Neural progenitor cell (in vitro differentiated cells): Measurements from ENCODE around the gene SQOR. TPM values are rescaled to one million over a fixed set of nuclear protein-coding genes. Genes with fewer than 3 reads are reported as not detected.

Experiments
- DNase-seq: peaks from one replicate; pipeline ENCODE4 v3.0.0-alpha.2; 2016; ENCODE audit warnings: low spot score
- H2AFZ ChIP-seq: fragments of 200-600 bp; sonication (generic); replicated peaks from 2 replicates; pipeline ENCODE4 v1.6.1; 2016; ENCODE audit warnings: antibody characterized with exemption
- H3F3A ChIP-seq: fragments of 200-600 bp; sonication (generic); 2 replicates; pipeline ENCODE4 v1.6.1; 2016; ENCODE audit warnings: antibody characterized with exemption, low read depth
- H3K27ac ChIP-seq: fragments of 200-600 bp; sonication (generic); 2 replicates; pipeline ENCODE4 v1.5.1; 2016; ENCODE audit warnings: mild to moderate bottlenecking
- H3K27me3 ChIP-seq: fragments of 200-600 bp; sonication (generic); 2 replicates; pipeline ENCODE4 v1.6.1; 2016; ENCODE audit warnings: mild to moderate bottlenecking, moderate library complexity
- H3K36me3 ChIP-seq: fragments of 200-600 bp; sonication (generic); 2 replicates; pipeline ENCODE4 v1.5.1; 2016
- H3K4me1 ChIP-seq: fragments of 200-600 bp; sonication (generic); 2 replicates; pipeline ENCODE4 v1.6.1; 2016; ENCODE audit warnings: mixed run types
- H3K4me2 ChIP-seq: fragments of 200-600 bp; sonication (generic); 2 replicates; pipeline ENCODE4 v1.6.1; 2016
- H3K4me3 ChIP-seq: fragments of 200-600 bp; sonication (generic); 2 replicates; pipeline ENCODE4 v1.5.1; 2016
- H3K79me2 ChIP-seq: fragments of 200-600 bp; sonication (generic); 2 replicates; pipeline ENCODE4 v1.6.1; 2016; ENCODE audit warnings: low read depth
- H3K9ac ChIP-seq: fragments of 200-600 bp; sonication (generic); 2 replicates; pipeline ENCODE4 v1.6.1; 2016
- H3K9me3 ChIP-seq: fragments of 200-600 bp; sonication (generic); 2 replicates; pipeline ENCODE4 v1.5.1; 2016; ENCODE audit warnings: low read depth
- H4K20me1 ChIP-seq: fragments of 200-600 bp; sonication (generic); 2 replicates; pipeline ENCODE4 v1.6.1; 2016; ENCODE audit warnings: low read depth
- H3K27ac Mint-ChIP-seq: 3 replicates; pipeline ENCODE4 v1.8.0; 2021; ENCODE audit warnings: mixed read lengths
- H3K27me3 Mint-ChIP-seq: 2 replicates; pipeline ENCODE4 v1.8.0; 2022; ENCODE audit warnings: low read depth, mild to moderate bottlenecking, inconsistent platforms, moderate library complexity, mixed read lengths; ENCODE audit not compliant: insufficient read depth
- H3K36me3 Mint-ChIP-seq: 3 replicates; pipeline ENCODE4 v1.8.0; 2021; ENCODE audit warnings: mixed read lengths
- H3K4me1 Mint-ChIP-seq: 3 replicates; pipeline ENCODE4 v1.8.0; 2021; ENCODE audit warnings: mixed read lengths
- H3K4me3 Mint-ChIP-seq: 3 replicates; pipeline ENCODE4 v1.8.0; 2021; ENCODE audit warnings: mild to moderate bottlenecking, moderate library complexity, mixed read lengths
- H3K9me3 Mint-ChIP-seq: 3 replicates; pipeline ENCODE4 v1.8.0; 2020; ENCODE audit warnings: mixed read lengths
- EZH2 ChIP-seq: fragments of 200-600 bp; sonication (generic); IDR thresholded peaks from 2 replicates; pipeline ENCODE4 v1.6.1; 2017; ENCODE audit warnings: antibody characterized with exemption, mild to moderate bottlenecking, moderate library complexity
- EZH2phosphoT487 ChIP-seq: fragments of 200-600 bp; sonication (generic); IDR thresholded peaks from 2 replicates; pipeline ENCODE4 v1.6.1; 2017; ENCODE audit warnings: antibody characterized with exemption
- total RNA-seq: library from RNA; depleted of rRNA; stranded (reverse); fragments of >200 nt; gene quantifications from 2 replicates; pipeline ENCODE4 v1.2.3, GENCODE V29; 2015; ENCODE audit warnings: low replicate concordance
- TF ChIP-seq, protein P1 (sequence below): fragments of 200-600 bp; sonication (generic); IDR thresholded peaks from 2 replicates; pipeline ENCODE4 v1.5.1; 2017; ENCODE audit warnings: antibody characterized with exemption, mild to moderate bottlenecking

The SQOR gene
- total RNA-seq, 1 donor from 2014 or later: 0.73 TPM

DNA sequence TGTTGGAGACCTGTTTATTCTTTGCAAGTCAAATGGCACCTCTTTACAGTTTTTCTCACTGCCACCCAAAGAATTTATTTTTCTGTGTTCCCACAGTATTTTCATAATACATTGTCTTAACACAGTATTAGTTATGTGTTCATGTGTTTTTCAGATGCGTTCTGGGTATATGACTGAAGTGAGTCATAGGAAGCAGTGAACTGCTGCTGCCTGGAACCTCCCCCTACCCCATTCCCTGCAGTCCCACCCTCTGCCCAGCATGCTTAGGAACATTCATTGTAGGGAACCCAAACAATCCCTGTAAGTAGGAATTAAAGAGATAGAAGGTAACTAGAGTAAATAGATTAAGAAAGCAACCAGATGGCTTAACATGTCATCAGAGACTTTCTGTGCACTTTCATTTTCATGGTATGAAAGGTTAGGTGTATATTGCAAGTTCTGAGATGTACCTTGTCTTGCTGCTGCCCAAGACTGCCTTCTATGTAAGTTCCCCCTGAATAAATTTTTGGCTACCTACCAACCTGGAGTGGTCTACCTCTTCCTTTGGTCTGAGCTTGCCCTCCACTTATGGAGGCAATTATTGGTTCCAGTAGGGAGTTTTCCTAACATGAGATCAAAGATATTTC is 21.9 kb upstream of the SQOR start:
- Mint-ChIP-seq H3K27ac (no peak overlapping the region), H3K4me1 (no peaks in the 10 kb centered on the region), H3K27me3 (no peaks in the 10 kb centered on the region), H3K9me3 (no peaks in the 10 kb centered on the region), H3K4me3 (no peak overlapping the region), H3K36me3 (peaks cover 2% of the 10 kb centered on the region)
- H2AFZ ChIP-seq: no peak overlapping the region
- H4K20me1 ChIP-seq: no peaks in the 10 kb centered on the region
- no peaks in the 10 kb centered on the region for H3K27me3 ChIP-seq
- no peak for DNase-seq
- no peaks in the 10 kb centered on the region for H3K79me2 ChIP-seq
- H3K36me3 ChIP-seq: no peaks in the 10 kb centered on the region
- no peak for TF ChIP-seq EZH2phosphoT487
- H3K4me3 ChIP-seq: no peak overlapping the region
- H3K27ac ChIP-seq: no peak overlapping the region
- H3K9ac ChIP-seq: no peak overlapping the region
- no peaks in the 10 kb centered on the region for H3K9me3 ChIP-seq
- H3F3A ChIP-seq: peaks cover 4% of the 10 kb centered on the region
- H3K4me1 ChIP-seq: no peaks in the 10 kb centered on the region
- no peak overlapping the region for H3K4me2 ChIP-seq

GRCh38 chr15:45616901-45617323 is 17.9 kb upstream of the SQOR start:
- Histone ChIP-seq H3K27me3 (no peaks in the 10 kb centered on the region), H3K79me2 (no peaks in the 10 kb centered on the region), H2AFZ (no peak overlapping the region), H3F3A (peaks cover 5% of the 10 kb centered on the region), H3K36me3 (no peaks in the 10 kb centered on the region), H3K4me2 (no peak overlapping the region), H3K4me3 (no peak overlapping the region), H3K9ac (no peak overlapping the region), H3K27ac (no peak overlapping the region), H4K20me1 (no peaks in the 10 kb centered on the region), H3K9me3 (no peaks in the 10 kb centered on the region), H3K4me1 (peaks cover 4% of the 10 kb centered on the region)
- no peaks in the 10 kb centered on the region for H3K27me3 Mint-ChIP-seq
- no peaks in the 10 kb centered on the region for H3K36me3 Mint-ChIP-seq
- H3K4me3 Mint-ChIP-seq: no peak overlapping the region
- peaks cover 4% of the 10 kb centered on the region for H3K4me1 Mint-ChIP-seq
- DNase-seq: no peak
- no peak overlapping the region for H3K27ac Mint-ChIP-seq
- H3K9me3 Mint-ChIP-seq: no peaks in the 10 kb centered on the region
- no peak for TF ChIP-seq EZH2
- TF ChIP-seq, protein P1, sequence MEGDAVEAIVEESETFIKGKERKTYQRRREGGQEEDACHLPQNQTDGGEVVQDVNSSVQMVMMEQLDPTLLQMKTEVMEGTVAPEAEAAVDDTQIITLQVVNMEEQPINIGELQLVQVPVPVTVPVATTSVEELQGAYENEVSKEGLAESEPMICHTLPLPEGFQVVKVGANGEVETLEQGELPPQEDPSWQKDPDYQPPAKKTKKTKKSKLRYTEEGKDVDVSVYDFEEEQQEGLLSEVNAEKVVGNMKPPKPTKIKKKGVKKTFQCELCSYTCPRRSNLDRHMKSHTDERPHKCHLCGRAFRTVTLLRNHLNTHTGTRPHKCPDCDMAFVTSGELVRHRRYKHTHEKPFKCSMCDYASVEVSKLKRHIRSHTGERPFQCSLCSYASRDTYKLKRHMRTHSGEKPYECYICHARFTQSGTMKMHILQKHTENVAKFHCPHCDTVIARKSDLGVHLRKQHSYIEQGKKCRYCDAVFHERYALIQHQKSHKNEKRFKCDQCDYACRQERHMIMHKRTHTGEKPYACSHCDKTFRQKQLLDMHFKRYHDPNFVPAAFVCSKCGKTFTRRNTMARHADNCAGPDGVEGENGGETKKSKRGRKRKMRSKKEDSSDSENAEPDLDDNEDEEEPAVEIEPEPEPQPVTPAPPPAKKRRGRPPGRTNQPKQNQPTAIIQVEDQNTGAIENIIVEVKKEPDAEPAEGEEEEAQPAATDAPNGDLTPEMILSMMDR: no peak
- TF ChIP-seq EZH2phosphoT487: no peak

GRCh38 chr15:45618813-45619212 is 16.0 kb upstream of the SQOR start:
- H3K27me3 ChIP-seq: no peaks in the 10 kb centered on the region
- Mint-ChIP-seq H3K27me3 (no peaks in the 10 kb centered on the region), H3K9me3 (peaks cover 3% of the 10 kb centered on the region), H3K4me3 (no peak overlapping the region), H3K4me1 (peaks cover 4% of the 10 kb centered on the region), H3K36me3 (no peaks in the 10 kb centered on the region), H3K27ac (no peak overlapping the region)
- H3K9me3 ChIP-seq: no peaks in the 10 kb centered on the region
- H4K20me1 ChIP-seq: no peaks in the 10 kb centered on the region
- H3K9ac ChIP-seq: no peak overlapping the region
- H3K79me2 ChIP-seq: no peaks in the 10 kb centered on the region
- no peak overlapping the region for H3K27ac ChIP-seq
- peaks cover 5% of the 10 kb centered on the region for H3F3A ChIP-seq
- TF ChIP-seq, protein P1: no peak
- TF ChIP-seq EZH2: no peak
- peak; percentile 37 for TF ChIP-seq EZH2phosphoT487
- no peak overlapping the region for H2AFZ ChIP-seq
- H3K4me3 ChIP-seq: no peak overlapping the region
- no peaks in the 10 kb centered on the region for H3K36me3 ChIP-seq
- H3K4me2 ChIP-seq: no peak overlapping the region
- peaks cover 4% of the 10 kb centered on the region for H3K4me1 ChIP-seq
- DNase-seq: peak; percentile 51

- Histone ChIP-seq H3K4me1 (no peaks in the 10 kb centered on the region), H3K9ac (no peak overlapping the region), H4K20me1 (no peaks in the 10 kb centered on the region), H3K79me2 (no peaks in the 10 kb centered on the region), H3K27ac (no peak overlapping the region), H3K4me3 (no peak overlapping the region), H3F3A (no peaks in the 10 kb centered on the region), H3K36me3 (no peaks in the 10 kb centered on the region), H3K27me3 (peaks cover 20% of the 10 kb centered on the region), H3K9me3 (peaks cover 13% of the 10 kb centered on the region), H3K4me2 (no peak overlapping the region), H2AFZ (no peak overlapping the region)
- no peaks in the 10 kb centered on the region for H3K4me1 Mint-ChIP-seq
- H3K4me3 Mint-ChIP-seq: no peak overlapping the region
- no peak for DNase-seq
- no peak overlapping the region for H3K27ac Mint-ChIP-seq
- H3K27me3 Mint-ChIP-seq: peaks cover 10% of the 10 kb centered on the region
- TF ChIP-seq, protein P1: no peak
- no peak for TF ChIP-seq EZH2phosphoT487
- H3K9me3 Mint-ChIP-seq: peaks cover 32% of the 10 kb centered on the region
- H3K36me3 Mint-ChIP-seq: no peaks in the 10 kb centered on the region
These were observed 6.7 kb upstream of the SQOR start for GRCh38 chr15:45628136-45628535.
